CD4-positive, alpha-beta T cell treated with Interleukin-4 for 1 hour (primary cell): ENCODE data around the gene BAHD1.

Source experiments
- DNase-seq, 2 donors: peaks; one replicate each; pipeline ENCODE4 v3.0.0-alpha.2; 2020 to 2022

BAHD1 gene

GRCh38 chr15:40506964-40507571, 66.3 kb downstream of the BAHD1 start:
- DNase-seq = peak; percentile 48 to 58

DNA sequence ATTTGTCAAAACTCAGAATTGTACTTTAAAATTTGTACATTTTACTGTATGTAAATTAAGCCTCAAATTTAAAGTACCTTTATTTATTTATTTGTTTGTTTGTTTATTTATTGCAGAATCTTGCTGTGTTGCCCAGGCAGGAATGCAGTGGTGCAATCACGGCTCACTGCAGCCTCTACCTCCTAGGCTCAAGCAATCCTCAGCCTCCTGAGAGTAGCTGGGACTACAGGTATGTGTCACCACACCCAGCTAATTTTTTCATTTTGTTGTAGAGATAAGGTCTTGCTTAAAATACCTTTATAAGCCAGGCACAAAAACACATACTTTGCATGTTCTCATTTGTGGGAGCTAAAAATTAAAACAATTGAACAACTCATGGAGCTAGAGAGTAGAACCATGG, 67.5 kb downstream of the BAHD1 start:
- DNase-seq = no peak

DNA sequence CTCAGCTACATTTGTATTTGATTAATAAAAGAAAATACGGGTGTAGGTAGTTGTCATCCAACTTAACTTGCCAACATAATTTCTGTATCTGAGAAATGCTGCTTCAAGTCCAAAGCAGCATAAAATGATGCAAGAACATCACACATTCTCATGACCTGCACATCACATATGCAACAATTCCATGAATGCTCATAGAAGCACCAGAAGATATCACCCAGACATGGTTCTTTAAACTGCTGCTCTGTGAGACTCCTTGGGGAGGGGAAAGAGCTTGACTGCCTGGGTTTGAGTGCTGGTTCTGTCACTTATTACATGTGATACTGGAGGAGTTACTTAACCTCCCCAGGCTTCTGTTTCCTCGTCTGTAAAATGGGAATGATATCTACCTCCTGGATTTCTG, 69.4 kb downstream of the BAHD1 start:
- DNase-seq = no peak

- peak in 1 of 2 donors; percentile 36 for DNase-seq
These were observed 70.3 kb downstream of the BAHD1 start for GRCh38 chr15:40511093-40511471.

- DNase-seq = no peak
These were observed 70.8 kb downstream of the BAHD1 start for GRCh38 chr15:40511472-40512133.

GRCh38 chr15:40512440-40512839, 71.7 kb downstream of the BAHD1 start:
- DNase-seq = no peak

GRCh38 chr15:40513609-40514008, 72.9 kb downstream of the BAHD1 start:
- no peak for DNase-seq

DNA sequence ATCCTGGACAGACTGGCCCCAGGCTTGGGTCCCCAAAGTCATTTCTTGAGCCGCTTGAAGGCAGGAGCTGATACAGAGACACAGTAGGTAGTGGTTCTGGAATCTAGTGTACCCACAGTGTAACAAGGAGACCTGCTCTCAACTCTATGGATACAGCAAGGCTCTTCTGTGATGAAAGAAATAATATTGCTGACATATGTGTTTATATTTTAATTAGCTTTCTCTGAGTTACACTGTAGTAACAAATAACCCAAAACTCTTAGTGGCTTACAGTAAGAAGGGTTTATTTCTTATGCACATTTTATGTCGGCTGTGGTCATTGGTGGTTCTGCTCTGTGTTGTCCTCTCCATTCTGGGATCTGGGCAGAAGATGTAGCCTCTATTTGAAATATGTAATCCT, 75.6 kb downstream of the BAHD1 start:
- no peak for DNase-seq
